GM12891 (cell line): ENCODE measurements around the gene SSTR3.

Experiments
- DNase-seq: peaks from one replicate; pipeline ENCODE4 v3.0.0; 2011; ENCODE audit warnings: low spot score; ENCODE audit not compliant: insufficient read length
- FAIRE-seq: peaks from 2 replicates; lab custom pipeline; 2011; peaks lifted over from hg19 to GRCh38; lab: Jason Lieb, UNC
- PAX5 ChIP-seq: IDR thresholded peaks from 2 replicates; pipeline ENCODE4 v1.6.1; 2011; ENCODE audit warnings: low read length, moderate library complexity, mild to moderate bottlenecking; ENCODE audit not compliant: insufficient read depth, severe bottlenecking
- POLR2A ChIP-seq: IDR thresholded peaks from 2 replicates; pipeline ENCODE4 v1.6.1; 2011; ENCODE audit warnings: low read depth, low read length, control low read depth
- POLR2AphosphoS5 ChIP-seq: IDR thresholded peaks from 2 replicates; pipeline ENCODE4 v1.6.1; 2011; ENCODE audit warnings: low read depth, low read length, control low read depth
- POU2F2 ChIP-seq: IDR thresholded peaks from 2 replicates; pipeline ENCODE4 v1.6.1; 2011; ENCODE audit warnings: low read depth, mild to moderate bottlenecking, control low read depth, low read length, moderate library complexity
- SPI1 ChIP-seq: IDR thresholded peaks from 2 replicates; pipeline ENCODE4 v1.6.1; 2011; ENCODE audit warnings: low read depth, low read length, control low read depth
- TAF1 ChIP-seq: IDR thresholded peaks from 2 replicates; pipeline ENCODE4 v1.6.1; 2011; ENCODE audit warnings: low read depth, low read length, control low read depth

SSTR3 gene

GRCh38 chr22:37187552-37187890 lies 24.8 kb downstream of the SSTR3 start:
- no peak for FAIRE-seq
- TF ChIP-seq PAX5 (no peak), POU2F2 (no peak), SPI1 (no peak), TAF1 (no peak), POLR2A (no peak), POLR2AphosphoS5 (no peak)
- no peak for DNase-seq

DNA sequence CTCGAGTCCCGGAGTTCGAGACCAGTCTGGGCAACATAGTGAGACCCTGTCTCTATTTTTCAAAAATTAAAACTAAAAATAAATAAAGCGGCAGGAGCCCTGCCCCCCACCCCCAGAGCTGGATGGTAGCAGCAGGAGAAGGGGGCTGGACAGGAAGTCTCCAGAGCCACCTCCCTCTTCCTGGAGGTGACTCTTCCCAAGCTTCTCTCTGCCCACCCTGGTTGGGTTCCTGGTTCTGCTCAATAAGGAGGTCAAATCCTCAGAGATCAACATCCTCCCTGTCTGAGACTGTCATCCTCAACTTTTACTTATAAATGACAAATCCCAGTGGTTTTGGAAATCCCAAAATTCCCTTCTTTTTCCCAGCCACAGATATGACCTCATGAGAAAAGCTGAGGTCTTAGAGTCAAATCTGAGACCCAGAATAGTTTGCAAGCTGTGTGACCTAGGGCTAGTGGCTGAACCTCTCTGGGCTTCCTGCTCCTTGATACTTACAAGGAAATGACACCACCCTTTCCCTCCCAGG lies 25.2 kb downstream of the SSTR3 start:
- no peak for TF ChIP-seq PAX5
- no peak for TF ChIP-seq SPI1
- no peak for TF ChIP-seq TAF1
- TF ChIP-seq POLR2AphosphoS5 = no peak
- no peak for TF ChIP-seq POLR2A
- TF ChIP-seq POU2F2 = no peak
- no peak for DNase-seq
- no peak for FAIRE-seq

DNA sequence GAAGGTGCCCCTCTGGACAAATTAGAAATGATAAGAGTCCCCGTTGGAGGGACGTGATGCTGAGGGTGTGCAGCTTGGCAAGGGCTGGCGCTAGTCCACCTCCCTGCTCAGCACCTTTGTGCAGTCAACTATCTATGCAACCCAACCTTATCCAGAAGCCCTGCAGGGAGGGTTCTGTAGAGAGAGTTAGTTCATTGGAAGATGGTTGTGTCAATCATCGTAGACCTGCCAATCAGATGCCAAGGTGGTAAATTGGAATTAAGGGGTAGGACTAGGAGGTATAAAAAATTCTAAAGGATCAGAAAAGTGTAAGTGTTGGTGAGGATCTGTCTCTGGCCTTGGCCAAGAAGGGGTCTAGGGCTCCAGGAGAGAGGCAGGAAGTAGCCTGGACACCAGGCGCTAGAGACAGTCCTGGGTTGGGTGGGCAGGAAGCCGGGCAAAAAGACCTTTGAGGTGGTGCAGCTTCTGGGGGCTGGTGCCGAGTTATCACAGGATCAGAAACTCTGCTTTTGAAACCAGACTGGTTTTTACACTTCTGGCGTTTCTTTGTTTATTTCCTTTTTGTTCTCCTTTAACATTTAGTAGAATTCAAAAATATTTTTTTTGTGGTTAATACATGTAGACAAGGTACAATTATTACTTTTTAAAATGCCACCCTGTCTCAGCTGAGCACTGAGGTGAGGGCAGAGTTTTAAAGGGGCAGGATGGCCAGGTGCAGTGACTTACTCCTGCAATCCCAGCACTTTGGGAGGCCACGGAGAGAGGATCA lies 25.9 kb downstream of the SSTR3 start:
- FAIRE-seq (peak; percentile 84), DNase-seq (peak; percentile 71)
- TF ChIP-seq POU2F2 (no peak), SPI1 (no peak), POLR2A (no peak), TAF1 (no peak), PAX5 (no peak), POLR2AphosphoS5 (no peak)

DNA sequence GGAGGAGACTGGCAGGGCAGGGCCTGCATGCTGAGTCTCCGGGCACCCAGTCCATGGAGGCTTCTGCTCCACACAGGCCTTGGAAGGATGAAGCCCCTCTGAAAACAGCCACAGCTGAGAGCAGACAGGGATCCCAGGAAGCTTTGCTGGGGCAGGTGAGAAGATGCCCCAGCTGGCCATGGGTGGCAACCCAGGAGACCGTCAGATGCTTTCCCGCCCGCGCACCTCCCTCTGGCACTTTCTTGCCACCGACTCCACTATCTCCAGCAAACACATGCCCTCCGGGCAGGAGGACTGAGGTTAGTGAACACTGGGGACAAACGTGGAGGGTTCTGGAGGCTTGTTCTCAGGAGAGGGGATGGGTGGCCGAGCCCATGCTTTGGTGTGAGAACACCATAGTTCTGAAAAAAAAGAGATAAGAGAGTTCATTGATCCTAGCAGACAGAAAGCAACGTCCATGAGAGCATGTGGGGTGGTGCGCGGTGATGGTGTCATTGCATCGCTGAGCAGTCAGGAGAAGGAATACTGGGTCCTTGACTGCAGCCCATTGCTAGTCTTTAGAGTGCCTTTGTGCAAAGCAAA lies 26.5 kb downstream of the SSTR3 start:
- DNase-seq (no peak), FAIRE-seq (no peak)
- TF ChIP-seq POLR2A (no peak), TAF1 (no peak), PAX5 (no peak)

DNA sequence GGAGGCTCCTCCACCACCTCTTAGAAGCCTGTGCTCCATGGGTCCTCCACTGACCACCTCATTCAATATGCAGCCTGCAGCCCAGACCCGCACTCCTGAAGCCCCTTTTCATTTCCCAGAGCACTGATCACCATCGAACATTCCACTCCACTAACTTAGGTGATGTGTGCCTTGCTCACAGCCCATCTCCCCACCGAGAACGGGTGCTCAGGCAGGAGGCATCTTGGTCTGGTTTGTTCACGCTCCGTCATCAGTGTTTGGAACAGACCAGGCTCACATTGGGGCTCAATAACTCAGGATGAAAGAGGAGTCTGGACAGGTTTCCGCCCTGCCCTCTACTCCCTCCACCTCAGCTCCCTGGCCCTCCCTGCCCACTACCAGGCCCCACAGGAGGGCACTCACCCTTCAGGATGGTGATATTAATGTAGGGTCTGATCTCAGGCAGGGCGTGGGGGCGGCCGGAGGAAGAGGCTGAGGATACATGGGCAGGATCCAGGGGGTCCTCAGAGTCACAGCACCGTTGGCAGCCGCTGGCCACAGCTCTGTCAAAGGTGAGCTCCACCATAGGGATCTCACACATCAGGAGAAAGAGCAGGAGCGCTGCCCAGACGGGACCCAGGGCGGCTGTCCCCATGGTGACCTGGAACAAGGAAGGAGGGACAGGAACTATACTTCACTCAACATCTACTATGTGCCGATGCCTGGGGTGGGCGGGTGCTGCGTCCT lies 27.3 kb downstream of the SSTR3 start:
- FAIRE-seq = no peak
- no peak for DNase-seq
- no peak for TF ChIP-seq TAF1
- no peak for TF ChIP-seq POLR2A

- no peak for DNase-seq
- no peak for FAIRE-seq
- no peak for TF ChIP-seq POLR2AphosphoS5
These were observed 27.9 kb downstream of the SSTR3 start for GRCh38 chr22:37184380-37184755.

DNA sequence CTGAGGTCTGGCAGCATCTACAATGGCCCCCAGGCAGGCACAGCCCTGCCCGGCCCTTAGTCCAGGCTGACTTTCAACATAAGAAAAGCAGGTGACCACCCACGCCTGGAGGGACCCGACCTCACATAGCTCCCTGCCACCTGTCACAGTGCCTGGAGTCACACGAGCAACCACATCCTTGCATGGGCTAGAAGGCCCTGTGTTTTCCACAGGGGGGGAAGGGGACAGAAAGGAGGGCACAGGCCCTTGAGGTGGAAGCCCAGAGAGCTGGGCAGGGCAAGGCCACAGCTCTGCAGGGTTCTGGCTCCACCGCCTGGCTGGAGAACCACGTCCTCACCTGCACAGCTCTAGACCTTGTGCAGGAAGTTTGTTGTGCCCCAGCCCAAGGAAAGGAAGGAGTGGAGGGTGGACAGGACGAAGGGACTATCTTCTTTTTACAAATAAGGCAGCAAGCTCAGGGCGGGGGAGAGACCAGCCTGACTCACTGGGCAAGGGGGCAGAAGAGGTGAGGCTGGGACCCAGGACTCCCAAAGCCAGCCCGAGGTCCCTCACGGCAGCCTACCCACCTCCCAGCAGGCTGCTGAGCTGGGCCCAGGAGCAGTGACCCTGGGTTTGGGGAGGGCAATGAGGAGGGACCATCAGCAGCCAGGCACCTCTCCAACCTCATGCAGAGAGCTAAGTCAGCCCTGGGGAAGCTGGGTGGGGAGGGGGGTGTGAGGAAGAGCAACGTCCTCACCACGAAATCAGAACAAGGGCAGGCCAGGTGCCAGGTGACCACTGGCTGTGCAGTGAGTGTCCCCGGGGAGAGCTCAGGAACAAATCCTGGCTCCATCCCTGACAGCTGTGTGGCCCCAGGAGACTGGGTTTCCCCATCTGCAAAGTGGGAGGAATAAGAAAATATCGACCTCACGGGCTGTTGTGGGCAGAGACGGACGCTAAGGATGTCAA lies 28.6 kb downstream of the SSTR3 start:
- DNase-seq = no peak
- no peak for FAIRE-seq
- TF ChIP-seq POLR2AphosphoS5 (no peak), TAF1 (no peak), PAX5 (no peak), POLR2A (no peak), POU2F2 (no peak), SPI1 (no peak)

DNA sequence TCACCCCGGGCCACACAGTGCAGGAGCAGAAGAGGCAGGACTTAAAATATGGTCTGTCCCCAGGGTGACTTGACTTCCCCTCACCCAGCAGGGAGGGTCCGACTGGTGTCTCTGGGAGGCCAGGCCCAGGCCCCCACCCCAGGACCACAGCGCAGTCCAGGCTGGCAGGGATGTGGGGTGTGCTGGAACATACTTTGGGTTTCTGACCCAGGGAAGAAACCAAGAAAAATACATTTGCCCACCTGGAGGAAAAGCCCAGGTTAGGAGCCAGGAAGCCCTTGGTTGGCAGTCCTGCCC lies 29.4 kb downstream of the SSTR3 start:
- no peak for FAIRE-seq
- TF ChIP-seq POU2F2 (no peak), SPI1 (no peak), PAX5 (no peak), TAF1 (no peak)
- DNase-seq = no peak

GRCh38 chr22:37182101-37182948 lies 30.0 kb downstream of the SSTR3 start:
- no peak for TF ChIP-seq POLR2AphosphoS5
- TF ChIP-seq PAX5 = no peak
- TF ChIP-seq POLR2A = no peak
- no peak for TF ChIP-seq POU2F2
- TF ChIP-seq SPI1 = no peak
- no peak for TF ChIP-seq TAF1
- DNase-seq (no peak), FAIRE-seq (no peak)
